ENCODE results near the gene DCTN4. TPM values are rescaled to one million over a fixed set of nuclear protein-coding genes. Genes with fewer than 3 reads are reported as not detected.

The DCTN4 gene
- total RNA-seq, 1 donor from 2014 or later = 49.8 TPM

DNA sequence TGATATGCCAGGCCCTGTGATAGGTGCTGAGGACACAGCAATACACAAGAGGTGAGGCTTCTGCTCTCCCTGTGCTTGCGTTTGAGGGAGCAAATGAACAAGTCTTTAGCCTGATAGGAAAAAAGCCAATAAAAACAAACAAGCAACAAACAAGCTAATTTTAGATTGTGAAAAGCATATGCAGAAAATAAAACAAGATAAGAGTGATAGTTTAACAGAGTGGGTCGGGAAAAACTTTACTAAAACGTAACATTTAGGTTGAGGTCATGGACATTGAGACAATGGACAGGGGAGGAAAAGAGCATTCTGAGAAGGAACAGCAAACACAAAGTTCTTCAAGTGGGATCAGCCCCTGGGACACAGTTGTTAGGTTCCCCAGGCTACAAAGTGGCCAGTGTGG, 24.0 kb upstream of the DCTN4 start:
- Mint-ChIP-seq H3K27ac (no peak overlapping the region), H3K4me3 (no peak overlapping the region)

GRCh38 chr5:150781706-150782614, 23.1 kb upstream of the DCTN4 start:
- Mint-ChIP-seq H3K27ac (no peak overlapping the region), H3K27me3 (peaks cover 34% of the 10 kb centered on the region), H3K4me3 (no peak overlapping the region), H3K36me3 (ENCODE audit: low read depth) (no peaks in the 10 kb centered on the region), H3K4me1 (peaks cover 35% of the 10 kb centered on the region), H3K9me3 (peaks cover 2% of the 10 kb centered on the region)
- ATAC-seq (ENCODE audit: low read depth) (no peak), DNase-seq (no peak)
- POLR2A ChIA-PET = no interaction called here
- CTCF ChIA-PET = interaction anchor here (1.3 kb wide), 1 partner anchor 534 kb away, joined by 4 read pairs; no protein-coding TSS in a partner anchor
- TF ChIP-seq CTCF (IDR thresholded peaks at IDR 0.05) = no peak
- intact Hi-C loops (cut with micrococcal nuclease) = no loop called here

More for the DNA sequence above, 24.0 kb upstream of the DCTN4 start:
- POLR2A ChIA-PET = no interaction called here
- Mint-ChIP-seq H3K4me1 (peaks cover 33% of the 10 kb centered on the region), H3K36me3 (ENCODE audit: low read depth) (no peaks in the 10 kb centered on the region), H3K27me3 (peaks cover 28% of the 10 kb centered on the region), H3K9me3 (peaks cover 2% of the 10 kb centered on the region)
- DNase-seq (no peak), ATAC-seq (ENCODE audit: low read depth) (no peak)
- CTCF ChIA-PET = no interaction called here
- intact Hi-C loops (cut with micrococcal nuclease) = no loop called here
- TF ChIP-seq CTCF (IDR thresholded peaks at IDR 0.05) = no peak

GRCh38 chr5:150780816-150781221, 22.0 kb upstream of the DCTN4 start:
- intact Hi-C loops (cut with micrococcal nuclease) = loop anchor here (1.0 kb wide), 1 partner anchor 23 kb away; no protein-coding TSS in a partner anchor
- Mint-ChIP-seq H3K9me3 (no peaks in the 10 kb centered on the region), H3K4me3 (no peak overlapping the region), H3K27ac (no peak overlapping the region), H3K4me1 (peaks cover 35% of the 10 kb centered on the region), H3K27me3 (peaks cover 39% of the 10 kb centered on the region), H3K36me3 (ENCODE audit: low read depth) (no peaks in the 10 kb centered on the region)
- no peak for ATAC-seq (ENCODE audit: low read depth)
- no peak for TF ChIP-seq CTCF (IDR thresholded peaks at IDR 0.05)
- ChIA-PET POLR2A (no interaction called here), CTCF (interaction anchor here (1.3 kb wide), 1 partner anchor 535 kb away, joined by 4 read pairs; no protein-coding TSS in a partner anchor)
- no peak for DNase-seq

DNA sequence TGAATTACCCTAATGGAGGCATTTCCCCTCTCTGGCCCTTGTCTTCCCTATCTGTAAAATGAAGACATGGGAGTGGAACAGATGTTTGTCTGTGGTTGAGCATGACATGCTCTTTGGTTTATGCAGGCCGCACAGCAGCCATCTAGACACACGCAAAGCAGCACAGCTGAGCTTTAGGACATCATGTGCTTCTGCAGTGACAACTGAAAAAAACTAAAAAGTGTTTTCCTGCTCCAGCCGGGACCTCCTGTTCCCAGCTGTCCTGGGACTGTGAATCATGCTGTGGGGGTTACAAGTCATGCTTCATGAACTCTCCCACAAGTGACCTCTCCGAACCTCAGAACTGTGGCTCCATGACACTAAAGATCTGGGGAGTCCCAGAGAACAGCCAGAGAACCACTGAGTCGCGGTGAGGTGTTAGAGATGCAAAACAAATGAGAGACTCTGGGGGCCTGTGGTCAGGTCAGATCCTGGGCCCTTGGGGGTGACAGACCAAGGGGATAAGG, 21.4 kb upstream of the DCTN4 start:
- no peak for TF ChIP-seq CTCF (IDR thresholded peaks at IDR 0.05)
- DNase-seq (no peak), ATAC-seq (ENCODE audit: low read depth) (peak; percentile 64)
- H3K27ac Mint-ChIP-seq = peak overlapping the region; percentile 38
- peaks cover 35% of the 10 kb centered on the region for H3K4me1 Mint-ChIP-seq
- H3K9me3 Mint-ChIP-seq = no peaks in the 10 kb centered on the region
- H3K36me3 Mint-ChIP-seq (ENCODE audit: low read depth) = no peaks in the 10 kb centered on the region
- intact Hi-C loops (cut with micrococcal nuclease) = loop anchor here (1.0 kb wide), 1 partner anchor 22 kb away; no protein-coding TSS in a partner anchor
- ChIA-PET CTCF (interaction anchor here (2.5 kb wide), 1 partner anchor 220 kb away, joined by 7 read pairs; no protein-coding TSS in a partner anchor), POLR2A (interaction anchor here (0.5 to 1.3 kb wide), 3 partner anchors 22 to 929 kb away, joined by 3 to 7 read pairs (median 3); partner anchors contain the start of gene DCTN4)
- peaks cover 44% of the 10 kb centered on the region for H3K27me3 Mint-ChIP-seq
- H3K4me3 Mint-ChIP-seq = peak overlapping the region; percentile 36
